H1 (cell line): ENCODE results near the gene LMX1A. TPM values are rescaled to one million over a fixed set of nuclear protein-coding genes. Genes with fewer than 3 reads are reported as not detected.

ENCODE experiments used
- CTCF ChIA-PET: fragments of 300-600 bp; sonication (Branson Sonifier 250); formaldehyde crosslinking; loops from one replicate; lab custom pipeline; 2021; ENCODE audit not compliant: partially characterized antibody; lab: Charles Lee
- POLR2A ChIA-PET: fragments of 300-600 bp; sonication (Branson Sonifier 250); formaldehyde crosslinking; loops from one replicate; lab custom pipeline; 2021; ENCODE audit warnings: inconsistent platforms; ENCODE audit not compliant: partially characterized antibody; lab: Charles Lee
- DNase-seq, 2 experiments: peaks; one replicate each; pipeline versions ENCODE4 v3.0.0 to v3.0.0-alpha.2; 2010 to 2022; ENCODE audit warnings: low spot score in 2 of 2, low read depth in 1 of 2, mixed read lengths in 1 of 2
- FAIRE-seq: peaks from 2 replicates; lab custom pipeline; 2011; peaks lifted over from hg19 to GRCh38; lab: Jason Lieb, UNC
- H2AFZ ChIP-seq: 2 replicates; pipeline ENCODE4 v1.8.1; 2012; ENCODE audit warnings: low read length, inconsistent platforms
- H2AK5ac ChIP-seq: 2 replicates; pipeline ENCODE4 v1.6.1; 2013; ENCODE audit warnings: low read depth, low read length
- H2BK120ac ChIP-seq: replicated peaks from 2 replicates; pipeline ENCODE3; 2013; ENCODE audit warnings: low read depth, low read length, inconsistent platforms
- H2BK12ac ChIP-seq: 2 replicates; pipeline ENCODE4 v1.6.1; 2013; ENCODE audit warnings: low read depth, low read length
- H2BK15ac ChIP-seq: 2 replicates; pipeline ENCODE4 v1.6.1; 2013; ENCODE audit warnings: low read length
- H2BK20ac ChIP-seq: 2 replicates; pipeline ENCODE4 v1.6.1; 2013; ENCODE audit warnings: low read length
- H2BK5ac ChIP-seq: 2 replicates; pipeline ENCODE4 v1.6.1; 2013; ENCODE audit warnings: low read depth, low read length
- H3K14ac ChIP-seq: 2 replicates; pipeline ENCODE4 v1.6.1; 2013; ENCODE audit warnings: inconsistent platforms; ENCODE audit not compliant: insufficient read length
- H3K18ac ChIP-seq: 2 replicates; pipeline ENCODE4 v1.6.1; 2013; ENCODE audit warnings: low read length; ENCODE audit errors: extremely low read depth
- H3K23ac ChIP-seq: 2 replicates; pipeline ENCODE4 v1.6.1; 2013; ENCODE audit warnings: inconsistent platforms; ENCODE audit not compliant: insufficient read length
- H3K23me2 ChIP-seq: 2 replicates; pipeline ENCODE4 v1.6.1; 2013; ENCODE audit warnings: low read depth, low read length
- H3K27ac ChIP-seq: 2 replicates; pipeline ENCODE4 v1.6.1; 2011; ENCODE audit warnings: low read depth, low read length, inconsistent platforms
- H3K27me3 ChIP-seq, 4 experiments: replicated peaks in 1 of 4; 1 replicate in 1 of 4; 2 replicates in 3 of 4; pipeline versions ENCODE4 v1.6.1 to v1.8.1; 2011 to 2013; ENCODE audit warnings: low read length in 3 of 4, mild to moderate bottlenecking in 3 of 4, inconsistent platforms in 2 of 4, mixed read lengths in 2 of 4, moderate library complexity in 1 of 4; ENCODE audit not compliant: control insufficient read depth in 3 of 4, insufficient read depth in 3 of 4; ENCODE audit errors: extremely low read depth in 1 of 4
- H3K36me3 ChIP-seq, 4 experiments: 2 replicates each; pipeline versions ENCODE4 v1.6.1 to v1.8.1; 2011 to 2013; ENCODE audit warnings: mild to moderate bottlenecking in 4 of 4, low read length in 3 of 4, moderate library complexity in 2 of 4, control low read depth in 1 of 4, inconsistent platforms in 1 of 4; ENCODE audit not compliant: insufficient read depth in 4 of 4, control insufficient read depth in 2 of 4
- H3K4ac ChIP-seq: replicated peaks from 2 replicates; pipeline ENCODE3; 2013; ENCODE audit warnings: low read length, low read depth, mixed read lengths, inconsistent platforms; ENCODE audit not compliant: insufficient read length
- H3K4me1 ChIP-seq, 4 experiments: replicated peaks in 1 of 4; 1 replicate in 1 of 4; 2 replicates in 3 of 4; pipeline versions ENCODE4 v1.6.1 to v1.8.1; 2011 to 2013; ENCODE audit warnings: low read length in 3 of 4, inconsistent platforms in 2 of 4, mixed read lengths in 1 of 4; ENCODE audit not compliant: insufficient read depth in 4 of 4, control insufficient read depth in 3 of 4
- H3K4me2 ChIP-seq, 2 experiments: 2 replicates each; pipeline versions ENCODE4 v1.6.1 to v1.8.1; 2011 to 2013; ENCODE audit warnings: low read depth in 2 of 2, low read length in 2 of 2, control low read depth in 1 of 2, inconsistent platforms in 1 of 2, mild to moderate bottlenecking in 1 of 2; ENCODE audit not compliant: insufficient read depth in 1 of 2
- H3K4me3 ChIP-seq, 4 experiments: fragments of 200-600, 300-600 bp in 1 of 4; sonication (generic), shearing (Covaris generic), sonication (Bioruptor Twin) in 1 of 4; 2 replicates each; pipeline versions ENCODE4 v1.5.1 to v1.8.1; 2011 to 2016; ENCODE audit warnings: low read length in 4 of 4, low read depth in 3 of 4, control low read depth in 2 of 4, inconsistent platforms in 2 of 4, mild to moderate bottlenecking in 2 of 4, mixed read lengths in 1 of 4, moderate library complexity in 1 of 4; ENCODE audit not compliant: insufficient read depth in 2 of 4; ENCODE audit errors: extremely low read depth in 1 of 4
- H3K56ac ChIP-seq: replicated peaks from 2 replicates; pipeline ENCODE3; 2013; ENCODE audit warnings: low read depth, mild to moderate bottlenecking, mixed read lengths, low read length, inconsistent platforms; ENCODE audit not compliant: insufficient read length
- H3K79me1 ChIP-seq: 2 replicates; pipeline ENCODE4 v1.6.1; 2013; ENCODE audit warnings: low read depth, low read length, control low read depth
- H3K79me2 ChIP-seq, 2 experiments: 2 replicates each; pipeline versions ENCODE4 v1.6.1 to v1.8.1; 2012 to 2013; ENCODE audit warnings: low read length in 2 of 2, mild to moderate bottlenecking in 2 of 2, inconsistent platforms in 1 of 2; ENCODE audit not compliant: insufficient read depth in 2 of 2, control insufficient read depth in 1 of 2
- H3K9ac ChIP-seq, 4 experiments: replicated peaks in 1 of 4; 1 replicate in 1 of 4; 2 replicates in 3 of 4; pipeline versions ENCODE4 v1.6.1 to v1.8.1; 2011 to 2013; ENCODE audit warnings: low read depth in 3 of 4, low read length in 3 of 4, control low read depth in 2 of 4, mild to moderate bottlenecking in 2 of 4, moderate library complexity in 2 of 4, inconsistent platforms in 1 of 4; ENCODE audit errors: extremely low read depth in 1 of 4
- H3K9me3 ChIP-seq, 2 experiments: 2 replicates each; pipeline versions ENCODE4 v1.6.1 to v1.8.1; 2012 to 2013; ENCODE audit warnings: mild to moderate bottlenecking in 2 of 2, moderate library complexity in 2 of 2, control low read depth in 1 of 2, inconsistent platforms in 1 of 2, low read depth in 1 of 2, low read length in 1 of 2, mixed read lengths in 1 of 2; ENCODE audit not compliant: insufficient read depth in 2 of 2
- H4K20me1 ChIP-seq, 2 experiments: replicated peaks in 1 of 2; 2 replicates each; pipeline versions ENCODE3 to v1.8.1; 2011 to 2013; ENCODE audit warnings: inconsistent platforms in 2 of 2, low read length in 2 of 2, mild to moderate bottlenecking in 1 of 2; ENCODE audit not compliant: insufficient read depth in 2 of 2, control insufficient read depth in 1 of 2
- H4K5ac ChIP-seq: 2 replicates; pipeline ENCODE4 v1.6.1; 2013; ENCODE audit warnings: low read length, low read depth, mixed read lengths, inconsistent platforms; ENCODE audit not compliant: insufficient read length
- H4K8ac ChIP-seq: 2 replicates; pipeline ENCODE4 v1.8.0; 2013; ENCODE audit warnings: mild to moderate bottlenecking, moderate library complexity, low read length, inconsistent platforms; ENCODE audit not compliant: insufficient read depth; ENCODE audit errors: extremely low read depth
- H4K91ac ChIP-seq: replicated peaks from 2 replicates; pipeline ENCODE3; 2013; ENCODE audit warnings: low read length, mixed read lengths, inconsistent platforms; ENCODE audit not compliant: insufficient read length
- BCL11A ChIP-seq, 2 experiments: IDR thresholded peaks; one replicate each; pipeline ENCODE4 v1.6.1; 2011; ENCODE audit warnings: low read depth in 2 of 2, low read length in 2 of 2, mild to moderate bottlenecking in 2 of 2
- BRCA1 ChIP-seq: IDR thresholded peaks from 2 replicates; pipeline ENCODE4 v1.6.1; 2012; ENCODE audit warnings: low read depth, low read length, improper control_type of control experiment
- E2F6 ChIP-seq: IDR thresholded peaks from 2 replicates; pipeline ENCODE4 v1.6.1; 2012; ENCODE audit warnings: inconsistent platforms
- EGR1 ChIP-seq: IDR thresholded peaks from 2 replicates; pipeline ENCODE4 v1.6.1; 2011; ENCODE audit warnings: low read depth, low read length, borderline replicate concordance
- EZH2 ChIP-seq: fragments of 200-600 bp; sonication (generic); IDR thresholded peaks from 2 replicates; pipeline ENCODE4 v1.7.1; 2012; ENCODE audit warnings: low read depth, mild to moderate bottlenecking, moderate library complexity, low read length, inconsistent platforms; ENCODE audit not compliant: severe bottlenecking
- HDAC2 ChIP-seq, 2 experiments: fragments of 300-600 bp in 1 of 2; sonication (generic) in 1 of 2; IDR thresholded peaks; 2 replicates each; pipeline ENCODE4 v1.6.1; 2011 to 2012; ENCODE audit warnings: low read depth in 2 of 2, low read length in 2 of 2, mild to moderate bottlenecking in 2 of 2, moderate library complexity in 2 of 2, borderline replicate concordance in 1 of 2, inconsistent platforms in 1 of 2
- MAX ChIP-seq: IDR thresholded peaks from 2 replicates; pipeline ENCODE4 v1.6.1; 2012; ENCODE audit warnings: inconsistent platforms
- SUZ12 ChIP-seq: fragments of 200-600 bp; sonication (generic); IDR thresholded peaks from 2 replicates; pipeline ENCODE4 v1.6.1; 2012; ENCODE audit warnings: mild to moderate bottlenecking, inconsistent platforms, low read length, moderate library complexity, mixed read lengths
- YY1 ChIP-seq: IDR thresholded peaks from 2 replicates; pipeline ENCODE4 v1.6.1; 2011; ENCODE audit warnings: low read depth, mild to moderate bottlenecking, low read length
- WGBS, 2 experiments: shearing (Covaris generic) in 1 of 2; methylation state at CpG; one replicate each; pipeline versions ENCODE4 v1.1.6 to v1.1.7; 2013 to 2015; ENCODE audit warnings: low lambda C conversion rate in 2 of 2, mixed read lengths in 2 of 2, inconsistent platforms in 1 of 2, low coverage in 1 of 2, missing lambda C conversion rate in 1 of 2; ENCODE audit not compliant: insufficient replicate concordance in 2 of 2, insufficient coverage in 1 of 2, insufficient read length in 1 of 2; ENCODE audit errors: extremely low coverage in 1 of 2, missing lambda C conversion rate in 1 of 2; 5-methylcytosine and 5-hydroxymethylcytosine counted together
- polyA plus RNA-seq, 7 experiments: library from polyadenylated mRNA; depleted of rRNA in 3 of 7; stranded (reverse) in 5 of 7; unstranded in 2 of 7; fragments of >200 nt in 5 of 7; fragments of 200-250 nt in 2 of 7; gene quantifications; 1 replicate in 5 of 7; 2 replicates in 1 of 7; 4 replicates in 1 of 7; pipeline versions ENCODE4 v1.2.1 to v1.2.3, GENCODE V29; 2011 to 2013; ENCODE audit warnings: missing spikeins in 2 of 7, mixed read lengths in 2 of 7
- total RNA-seq: library from RNA; stranded (reverse); fragmentation: NEBNext Ultra II Directional; extraction: Animal tissue kit (Norgen Biotek cat#: 25700); gene quantifications from 2 replicates; pipeline ENCODE4 v1.2.1, GENCODE V29; 2021

LMX1A gene
- total and polyA plus RNA-seq, 2 of the 8 experiments (the other 6 are each of a cell fraction or from before 2014, with no cell fraction given): not detected

GRCh38 chr1:165352442-165353293 is 3.8 kb downstream of the LMX1A start:
- Histone ChIP-seq H4K5ac (no peak overlapping the region), H3K56ac (no peak overlapping the region), H3K18ac (peak overlapping the region; percentile 48), H3K27ac (no peak overlapping the region), H2BK120ac (no peak overlapping the region), H3K79me2 (no peaks in the 10 kb centered on the region), H3K23ac (no peak overlapping the region), H2BK20ac (peak overlapping the region; percentile 61; the same call in 1 of the 2 replicates), H3K23me2 (peaks cover 35% of the 10 kb centered on the region; the same call in 1 of the 2 replicates), H3K9ac (no peak overlapping the region; a peak in 1 of 7 replicates), H3K4me1 (peaks cover 6 to 36% (median 23%) of the 10 kb centered on the region in 4 experiments), H3K4me3 (peak overlapping the region; percentile 24 to 68 (median 40); a peak in 7 of 8 replicates), H3K4me2 (peak overlapping the region; percentile 85 to 95), H4K8ac (peak overlapping the region; percentile 45; the same call in 1 of the 2 replicates), H3K14ac (no peak overlapping the region), H3K36me3 (no peaks in the 10 kb centered on the region), H2AFZ (peak overlapping the region; percentile 41; the same call in 1 of the 2 replicates), H3K27me3 (peaks cover 59 to 70% (median 66%) of the 10 kb centered on the region in 4 experiments), H3K4ac (no peak overlapping the region), H3K79me1 (no peaks in the 10 kb centered on the region), H2BK12ac (peak overlapping the region; percentile 53; the same call in 1 of the 2 replicates), H4K20me1 (peaks cover 4 to 8% of the 10 kb centered on the region in 2 experiments), H4K91ac (no peak overlapping the region), H3K9me3 (no peaks in the 10 kb centered on the region), H2BK5ac (no peak overlapping the region), H2BK15ac (peak overlapping the region; percentile 61; the same call in 1 of the 2 replicates), H2AK5ac (no peak overlapping the region)
- WGBS, 2 experiments: 1% methylated on average over 59 of the region's 59 CpGs; no CpG with 5 or more reads in 1 of the 2 experiments
- DNase-seq: peak in 1 of 2 experiments; percentile 80
- FAIRE-seq: no peak
- POLR2A ChIA-PET: interaction anchor here (0.8 kb wide), 1 partner anchor 9 kb away, joined by 3 read pairs; no protein-coding TSS in a partner anchor
- CTCF ChIA-PET: interaction anchor here (1.0 to 6.2 kb wide), 7 partner anchors 15 to 239 kb away, joined by 3 to 54 read pairs (median 3); no protein-coding TSS in a partner anchor
- peak; percentile 22; the same call in 1 of the 2 replicates for TF ChIP-seq MAX
- peak; percentile 98 for TF ChIP-seq SUZ12
- TF ChIP-seq BCL11A (IDR thresholded peaks at IDR 0.05; ENCODE audit: low read depth in 2 of 2, low read length in 2 of 2): no peak
- TF ChIP-seq BRCA1: no peak
- TF ChIP-seq HDAC2 (IDR thresholded peaks at IDR 0.05; ENCODE audit: borderline replicate concordance in 1 of 2, low read depth in 2 of 2, low read length in 2 of 2): 0 out of 4 replicates have a peak, but pooled peaks of 1 of the 2 experiments have one; percentile 29
- TF ChIP-seq YY1: 0 out of 2 replicates have a peak, but pooled peaks have one; percentile 31
- TF ChIP-seq EZH2: peak; percentile 95
- TF ChIP-seq EGR1: no peak
- TF ChIP-seq E2F6: peak; percentile 57
